GM12864 (cell line): ENCODE measurements around the gene VKORC1.

Experiments
- DNase-seq: peaks from one replicate; pipeline ENCODE4 v3.0.0-alpha.2; 2011; ENCODE audit warnings: low read depth
- H3K4me3 ChIP-seq: 2 replicates; pipeline ENCODE4 v1.5.1; 2011; ENCODE audit warnings: mild to moderate bottlenecking, low read depth, low read length, control low read depth
- TF ChIP-seq, protein P1 (sequence below): IDR thresholded peaks from 2 replicates; pipeline ENCODE4 v1.5.1; 2011; ENCODE audit warnings: low read depth, mild to moderate bottlenecking, moderate library complexity, low read length, control low read depth, inconsistent platforms; ENCODE audit errors: missing control alignments

The VKORC1 gene

GRCh38 chr16:31129568-31130335, 35.2 kb upstream of the VKORC1 start:
- DNase-seq, result no peak
- no peak overlapping the region for H3K4me3 ChIP-seq
- TF ChIP-seq, protein P1, sequence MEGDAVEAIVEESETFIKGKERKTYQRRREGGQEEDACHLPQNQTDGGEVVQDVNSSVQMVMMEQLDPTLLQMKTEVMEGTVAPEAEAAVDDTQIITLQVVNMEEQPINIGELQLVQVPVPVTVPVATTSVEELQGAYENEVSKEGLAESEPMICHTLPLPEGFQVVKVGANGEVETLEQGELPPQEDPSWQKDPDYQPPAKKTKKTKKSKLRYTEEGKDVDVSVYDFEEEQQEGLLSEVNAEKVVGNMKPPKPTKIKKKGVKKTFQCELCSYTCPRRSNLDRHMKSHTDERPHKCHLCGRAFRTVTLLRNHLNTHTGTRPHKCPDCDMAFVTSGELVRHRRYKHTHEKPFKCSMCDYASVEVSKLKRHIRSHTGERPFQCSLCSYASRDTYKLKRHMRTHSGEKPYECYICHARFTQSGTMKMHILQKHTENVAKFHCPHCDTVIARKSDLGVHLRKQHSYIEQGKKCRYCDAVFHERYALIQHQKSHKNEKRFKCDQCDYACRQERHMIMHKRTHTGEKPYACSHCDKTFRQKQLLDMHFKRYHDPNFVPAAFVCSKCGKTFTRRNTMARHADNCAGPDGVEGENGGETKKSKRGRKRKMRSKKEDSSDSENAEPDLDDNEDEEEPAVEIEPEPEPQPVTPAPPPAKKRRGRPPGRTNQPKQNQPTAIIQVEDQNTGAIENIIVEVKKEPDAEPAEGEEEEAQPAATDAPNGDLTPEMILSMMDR, result no peak

DNA sequence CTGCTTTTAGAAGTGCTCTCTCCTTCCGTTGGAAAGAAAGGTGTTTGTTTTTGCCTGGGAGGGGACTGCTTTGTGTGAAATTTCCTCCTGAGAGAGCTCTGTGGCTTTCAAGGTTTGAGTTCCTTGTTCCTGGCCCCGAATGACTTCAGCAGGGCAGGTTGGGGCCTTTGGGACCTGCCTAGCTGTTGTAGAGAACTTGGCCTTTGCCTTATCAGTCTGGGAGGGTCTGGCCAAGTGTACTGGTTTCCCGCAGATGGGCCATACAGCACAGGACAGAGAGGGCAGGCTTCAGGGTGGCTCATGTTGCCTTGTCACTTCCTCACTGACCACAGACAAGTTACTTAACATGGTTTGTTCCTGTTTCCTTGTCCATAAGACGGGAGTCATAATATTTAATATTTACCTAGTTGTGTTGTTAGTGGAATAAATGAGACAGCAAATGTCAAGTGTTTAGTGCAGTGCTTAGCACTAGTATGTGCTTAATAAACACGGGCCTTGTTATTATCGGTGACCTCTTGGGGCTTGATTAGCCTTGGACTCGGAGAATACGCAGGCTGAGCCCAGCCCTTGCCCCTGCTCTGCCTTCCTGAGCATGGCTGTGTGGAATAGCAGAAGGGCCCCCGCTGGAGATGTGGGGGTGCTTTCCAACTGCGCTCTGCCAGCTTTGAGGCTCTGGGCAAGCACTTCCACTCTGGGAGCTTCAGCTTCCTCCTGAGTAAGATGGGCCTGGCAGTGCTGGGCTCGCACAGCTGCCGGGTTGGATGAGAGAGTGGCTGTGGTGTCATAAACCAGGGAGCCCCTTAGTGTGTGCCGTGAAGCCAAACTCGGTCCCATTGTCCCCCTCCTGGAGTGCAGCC, 34.3 kb upstream of the VKORC1 start:
- no peak for DNase-seq
- TF ChIP-seq, protein P1, result no peak
- H3K4me3 ChIP-seq, result no peak overlapping the region

- TF ChIP-seq, protein P1, result no peak
- no peak for DNase-seq
- H3K4me3 ChIP-seq, result no peak overlapping the region
Measured at GRCh38 chr16:31127182-31127581, 32.6 kb upstream of the VKORC1 start.

DNA sequence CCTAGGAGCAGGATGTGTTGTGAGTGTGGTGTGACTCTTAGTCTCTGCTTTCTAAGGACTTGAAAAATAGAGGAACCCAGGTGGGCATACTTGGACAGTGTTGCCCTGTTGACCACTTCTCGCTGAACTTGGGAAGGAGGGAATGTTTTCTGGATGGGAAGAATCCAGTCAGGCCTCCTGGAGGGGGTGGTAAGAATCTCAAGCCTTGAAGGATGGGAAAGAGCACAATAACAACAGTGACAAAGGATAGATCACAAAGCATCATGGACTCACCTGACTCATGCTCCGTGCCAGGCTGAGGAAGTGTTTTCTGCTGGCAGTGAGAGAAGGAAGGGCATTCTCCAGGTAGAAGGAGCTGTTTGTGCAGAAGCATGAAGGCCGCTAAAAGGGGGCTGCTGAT, 31.2 kb upstream of the VKORC1 start:
- TF ChIP-seq, protein P1, result no peak
- DNase-seq, result no peak

DNA sequence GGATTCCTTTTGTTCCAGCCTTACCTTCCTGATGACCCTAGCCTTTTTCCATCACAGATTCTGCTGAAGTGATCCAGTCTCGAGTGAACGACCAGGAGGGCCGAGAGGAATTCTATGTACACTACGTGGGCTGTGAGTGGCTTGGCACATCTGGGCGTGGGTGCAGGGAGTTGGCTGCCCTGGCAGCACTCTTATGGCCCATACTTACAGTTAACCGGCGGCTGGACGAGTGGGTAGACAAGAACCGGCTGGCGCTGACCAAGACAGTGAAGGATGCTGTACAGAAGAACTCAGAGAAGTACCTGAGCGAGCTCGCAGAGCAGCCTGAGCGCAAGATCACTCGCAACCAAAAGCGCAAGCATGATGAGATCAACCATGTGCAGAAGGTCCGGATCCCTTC, 25.5 kb upstream of the VKORC1 start:
- no peak for DNase-seq
- TF ChIP-seq, protein P1, result no peak
- H3K4me3 ChIP-seq, result no peak overlapping the region

More for the DNA sequence above, 31.2 kb upstream of the VKORC1 start:
- H3K4me3 ChIP-seq, result no peak overlapping the region

GRCh38 chr16:31118223-31119155, 23.9 kb upstream of the VKORC1 start:
- no peak for DNase-seq
- TF ChIP-seq, protein P1, result no peak
- peak overlapping the region; percentile 72 for H3K4me3 ChIP-seq
